H9 (cell line): ENCODE measurements around the gene GBGT1. TPM values are rescaled to one million over a fixed set of nuclear protein-coding genes. Genes with fewer than 3 reads are reported as not detected.
A peak's percentile ranks its signal among the peaks of the same experiment; 100 is the strongest.

Experiments
- DNase-seq: peaks from one replicate; pipeline ENCODE4 v3.0.0-alpha.2; 2017
- H2AFZ ChIP-seq: one replicate; pipeline ENCODE4 v1.6.1; 2013; ENCODE audit warnings: mild to moderate bottlenecking, low read length, control low read depth, moderate library complexity
- H2AK5ac ChIP-seq: 2 replicates; pipeline ENCODE4 v1.6.1; 2013; ENCODE audit warnings: low read length, control low read depth, mixed read lengths; ENCODE audit not compliant: insufficient read length
- H2BK120ac ChIP-seq: one replicate; pipeline ENCODE4 v1.6.1; 2013; ENCODE audit warnings: low read depth, mild to moderate bottlenecking, low read length, control low read depth, inconsistent platforms; ENCODE audit not compliant: poor library complexity, severe bottlenecking
- H2BK12ac ChIP-seq: 2 replicates; pipeline ENCODE4 v1.6.1; 2013; ENCODE audit warnings: low read length, control low read depth, mixed read lengths, low read depth; ENCODE audit not compliant: insufficient read length
- H2BK15ac ChIP-seq: 2 replicates; pipeline ENCODE4 v1.6.1; 2013; ENCODE audit warnings: low read depth, low read length, control low read depth
- H2BK20ac ChIP-seq: one replicate; pipeline ENCODE4 v1.6.1; 2013; ENCODE audit warnings: low read depth, mild to moderate bottlenecking, low read length, control low read depth, inconsistent platforms; ENCODE audit not compliant: poor library complexity, severe bottlenecking
- H2BK5ac ChIP-seq: 2 replicates; pipeline ENCODE4 v1.6.1; 2013; ENCODE audit warnings: low read length, control low read depth, mixed read lengths; ENCODE audit not compliant: insufficient read length
- H3K14ac ChIP-seq: 2 replicates; pipeline ENCODE4 v1.6.1; 2013; ENCODE audit warnings: low read length, control low read depth; ENCODE audit not compliant: insufficient read depth
- H3K18ac ChIP-seq: 2 replicates; pipeline ENCODE4 v1.6.1; 2013; ENCODE audit warnings: low read depth, mild to moderate bottlenecking, mixed read lengths, low read length, control low read depth; ENCODE audit not compliant: insufficient read length
- H3K23ac ChIP-seq: 2 replicates; pipeline ENCODE4 v1.6.1; 2013; ENCODE audit warnings: low read length, control low read depth, mixed read lengths, low read depth; ENCODE audit not compliant: insufficient read length
- H3K23me2 ChIP-seq: 2 replicates; pipeline ENCODE4 v1.6.1; 2013; ENCODE audit warnings: low read depth, mild to moderate bottlenecking, mixed read lengths, low read length, control low read depth; ENCODE audit not compliant: insufficient read length, poor library complexity, severe bottlenecking
- H3K27ac ChIP-seq: 2 replicates; pipeline ENCODE4 v1.5.1; 2013; ENCODE audit warnings: low read length, control low read depth, mixed read lengths, low read depth; ENCODE audit not compliant: insufficient read length
- H3K27me3 ChIP-seq: 2 replicates; pipeline ENCODE4 v1.6.1; 2013; ENCODE audit warnings: low read length, control low read depth, inconsistent platforms; ENCODE audit not compliant: insufficient read depth
- H3K4ac ChIP-seq: 2 replicates; pipeline ENCODE4 v1.6.1; 2013; ENCODE audit warnings: low read depth, mild to moderate bottlenecking, control low read depth, inconsistent platforms, low read length, moderate library complexity
- H3K4me1 ChIP-seq: 2 replicates; pipeline ENCODE4 v1.6.1; 2013; ENCODE audit warnings: low read length, control low read depth, inconsistent platforms; ENCODE audit not compliant: insufficient read depth
- H3K4me2 ChIP-seq: 2 replicates; pipeline ENCODE4 v1.6.1; 2013; ENCODE audit warnings: low read length, control low read depth, mixed read lengths; ENCODE audit not compliant: insufficient read length, insufficient read depth
- H3K56ac ChIP-seq: 2 replicates; pipeline ENCODE4 v1.6.1; 2013; ENCODE audit warnings: low read depth, mild to moderate bottlenecking, mixed read lengths, low read length, control low read depth; ENCODE audit not compliant: insufficient read length
- H3K79me1 ChIP-seq: 2 replicates; pipeline ENCODE4 v1.6.1; 2013; ENCODE audit warnings: low read depth, mild to moderate bottlenecking, moderate library complexity, low read length, control low read depth, inconsistent platforms; ENCODE audit not compliant: insufficient read depth, poor library complexity, severe bottlenecking
- H3K79me2 ChIP-seq: 2 replicates; pipeline ENCODE4 v1.6.1; 2013; ENCODE audit warnings: low read length, control low read depth, inconsistent platforms; ENCODE audit not compliant: insufficient read depth
- H3K9ac ChIP-seq: 2 replicates; pipeline ENCODE4 v1.6.1; 2013; ENCODE audit warnings: low read length, control low read depth, mixed read lengths; ENCODE audit not compliant: insufficient read length; ENCODE audit errors: extremely low read depth
- H3K9me3 ChIP-seq: one replicate; pipeline ENCODE4 v1.6.1; 2013; ENCODE audit warnings: low read depth, low read length, inconsistent platforms; ENCODE audit not compliant: control insufficient read depth
- H3T11ph ChIP-seq: one replicate; pipeline ENCODE4 v1.6.1; 2013; ENCODE audit warnings: mild to moderate bottlenecking, low read length, control low read depth, inconsistent platforms
- H4K20me1 ChIP-seq: one replicate; pipeline ENCODE4 v1.6.1; 2013; ENCODE audit not compliant: control insufficient read depth, insufficient read length, insufficient read depth
- H4K5ac ChIP-seq: 2 replicates; pipeline ENCODE4 v1.6.1; 2013; ENCODE audit warnings: low read depth, mild to moderate bottlenecking, mixed read lengths, low read length, control low read depth; ENCODE audit not compliant: insufficient read length
- H4K8ac ChIP-seq: replicated peaks from 2 replicates; pipeline ENCODE4 v1.6.1; 2013; ENCODE audit warnings: low read length, control low read depth, mixed read lengths, low read depth; ENCODE audit not compliant: insufficient read length
- H4K91ac ChIP-seq: 2 replicates; pipeline ENCODE4 v1.6.1; 2013; ENCODE audit warnings: low read depth, mild to moderate bottlenecking, moderate library complexity, mixed read lengths, low read length, control low read depth; ENCODE audit not compliant: insufficient read length
- H3K27ac Mint-ChIP-seq, 3 experiments: 2 replicates in 2 of 3; 3 replicates in 1 of 3; pipeline ENCODE4 v1.8.0; 2020 to 2021; ENCODE audit warnings: mixed read lengths in 3 of 3, mild to moderate bottlenecking in 1 of 3, moderate library complexity in 1 of 3
- H3K27me3 Mint-ChIP-seq: 2 replicates; pipeline ENCODE4 v1.8.0; 2021; ENCODE audit warnings: low read depth, mild to moderate bottlenecking, moderate library complexity, mixed read lengths
- H3K36me3 Mint-ChIP-seq, 3 experiments: 2 replicates in 2 of 3; 3 replicates in 1 of 3; pipeline ENCODE4 v1.8.0; 2020 to 2021; ENCODE audit warnings: low read depth in 3 of 3, mixed read lengths in 3 of 3; ENCODE audit not compliant: insufficient read depth in 1 of 3
- H3K4me1 Mint-ChIP-seq, 2 experiments: 2 replicates each; pipeline ENCODE4 v1.8.0; 2020; ENCODE audit warnings: mixed read lengths in 2 of 2
- H3K4me3 Mint-ChIP-seq, 2 experiments: 2 replicates in 1 of 2; 3 replicates in 1 of 2; pipeline ENCODE4 v1.8.0; 2020 to 2021; ENCODE audit warnings: mild to moderate bottlenecking in 2 of 2, mixed read lengths in 2 of 2, moderate library complexity in 1 of 2
- H3K9me3 Mint-ChIP-seq, 2 experiments: 2 replicates in 1 of 2; 3 replicates in 1 of 2; pipeline ENCODE4 v1.8.0; 2020; ENCODE audit warnings: mild to moderate bottlenecking in 2 of 2, mixed read lengths in 2 of 2, moderate library complexity in 1 of 2
- CTCF ChIP-seq: fragments of 200-600 bp; sonication (generic); conservative IDR thresholded peaks from 3 replicates; pipeline ENCODE4 v1.8.0; 2021; ENCODE audit warnings: antibody characterized with exemption, mild to moderate bottlenecking
- WGBS: extraction: QIAGEN DNeasy Blood & Tissue Kit; methylation state at CpG from one replicate; pipeline ENCODE4 v1.1.7; 2013; ENCODE audit warnings: missing lambda C conversion rate, low lambda C conversion rate, mixed read lengths; ENCODE audit not compliant: insufficient read length; ENCODE audit errors: extremely low coverage; 5-methylcytosine and 5-hydroxymethylcytosine counted together
- total RNA-seq: library from RNA; stranded (reverse); gene quantifications from 2 replicates; pipeline ENCODE4 v1.2.1, GENCODE V29; 2021

GBGT1 gene
- total RNA-seq, 1 experiment from 2014 or later = 9.3 TPM

GRCh38 chr9:133126697-133127339 is 36.9 kb downstream of the GBGT1 start:
- no peaks in the 10 kb centered on the region for H4K20me1 ChIP-seq
- Mint-ChIP-seq H3K27ac (peak overlapping the region in 2 of 3 experiments; percentile 45 to 71; a peak in 2 of 7 replicates), H3K4me1 (peaks cover 0 to 4% of the 10 kb centered on the region in 2 experiments; a peak in 2 of 4 replicates), H3K4me3 (no peak overlapping the region), H3K27me3 (peaks cover 28% of the 10 kb centered on the region), H3K36me3 (no peaks in the 10 kb centered on the region), H3K9me3 (no peaks in the 10 kb centered on the region)
- H3K14ac ChIP-seq = no peak overlapping the region
- H3K4me2 ChIP-seq = no peak overlapping the region
- no peak overlapping the region for H3K27ac ChIP-seq
- TF ChIP-seq CTCF = no peak
- H3K23me2 ChIP-seq = no peaks in the 10 kb centered on the region
- no peak overlapping the region for H2BK15ac ChIP-seq
- DNase-seq = no peak
- no peaks in the 10 kb centered on the region for H3K4me1 ChIP-seq
- H4K5ac ChIP-seq = no peak overlapping the region
- no peak overlapping the region for H3K18ac ChIP-seq
- H2AFZ ChIP-seq = no peak overlapping the region
- H3K79me2 ChIP-seq = no peaks in the 10 kb centered on the region
- H3K4ac ChIP-seq = no peak overlapping the region
- no peak overlapping the region for H3T11ph ChIP-seq
- H2BK5ac ChIP-seq = no peak overlapping the region
- no peak overlapping the region for H2BK120ac ChIP-seq
- H3K9ac ChIP-seq = no peak overlapping the region
- H3K23ac ChIP-seq = no peak overlapping the region
- no peaks in the 10 kb centered on the region for H3K9me3 ChIP-seq
- no peak overlapping the region for H4K8ac ChIP-seq
- no CpG with 5 or more reads among the region's 17 CpGs for WGBS
- H3K27me3 ChIP-seq = no peaks in the 10 kb centered on the region; the same call in 1 of the 2 replicates
- no peak overlapping the region for H2AK5ac ChIP-seq
- no peak overlapping the region for H3K56ac ChIP-seq
- no peak overlapping the region for H4K91ac ChIP-seq
- no peak overlapping the region for H2BK12ac ChIP-seq
- H3K79me1 ChIP-seq = no peaks in the 10 kb centered on the region
- no peak overlapping the region for H2BK20ac ChIP-seq
